Sigmoid colon (tissue), 4 donors: ENCODE measurements around the gene HES3.

Experiments
- EP300 ChIP-seq, 4 donors: sonication (generic); formaldehyde crosslinking; IDR thresholded peaks; one replicate each; pipeline ENCODE4 v1.6.1; 2017; ENCODE audit warnings: antibody characterized with exemption in 4 of 4
- POLR2A ChIP-seq, 2 donors: fragments of 450-650 bp; IDR thresholded peaks; one replicate each; pipeline ENCODE4 v1.6.1; 2016; ENCODE audit warnings: antibody characterized with exemption in 2 of 2, mild to moderate bottlenecking in 2 of 2, moderate library complexity in 2 of 2
- POLR2AphosphoS5 ChIP-seq, 4 donors: sonication (generic); formaldehyde crosslinking; IDR thresholded peaks; one replicate each; pipeline ENCODE4 v1.6.1; 2017; ENCODE audit warnings: antibody characterized with exemption in 4 of 4
- TF ChIP-seq, protein P1 (sequence below), 4 experiments: fragments of 450-650 bp in 3 of 4; fragments of 200-600 bp in 1 of 4; IDR thresholded peaks; one replicate each; pipeline ENCODE4 v1.5.1; 2016 to 2019; ENCODE audit warnings: antibody characterized with exemption in 4 of 4, mild to moderate bottlenecking in 3 of 4, moderate library complexity in 2 of 4

- TF ChIP-seq, protein P1, sequence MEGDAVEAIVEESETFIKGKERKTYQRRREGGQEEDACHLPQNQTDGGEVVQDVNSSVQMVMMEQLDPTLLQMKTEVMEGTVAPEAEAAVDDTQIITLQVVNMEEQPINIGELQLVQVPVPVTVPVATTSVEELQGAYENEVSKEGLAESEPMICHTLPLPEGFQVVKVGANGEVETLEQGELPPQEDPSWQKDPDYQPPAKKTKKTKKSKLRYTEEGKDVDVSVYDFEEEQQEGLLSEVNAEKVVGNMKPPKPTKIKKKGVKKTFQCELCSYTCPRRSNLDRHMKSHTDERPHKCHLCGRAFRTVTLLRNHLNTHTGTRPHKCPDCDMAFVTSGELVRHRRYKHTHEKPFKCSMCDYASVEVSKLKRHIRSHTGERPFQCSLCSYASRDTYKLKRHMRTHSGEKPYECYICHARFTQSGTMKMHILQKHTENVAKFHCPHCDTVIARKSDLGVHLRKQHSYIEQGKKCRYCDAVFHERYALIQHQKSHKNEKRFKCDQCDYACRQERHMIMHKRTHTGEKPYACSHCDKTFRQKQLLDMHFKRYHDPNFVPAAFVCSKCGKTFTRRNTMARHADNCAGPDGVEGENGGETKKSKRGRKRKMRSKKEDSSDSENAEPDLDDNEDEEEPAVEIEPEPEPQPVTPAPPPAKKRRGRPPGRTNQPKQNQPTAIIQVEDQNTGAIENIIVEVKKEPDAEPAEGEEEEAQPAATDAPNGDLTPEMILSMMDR (IDR thresholded peaks at IDR 0.05), result no peak
- TF ChIP-seq POLR2A (IDR thresholded peaks at IDR 0.05) (no peak), POLR2AphosphoS5 (IDR thresholded peaks at IDR 0.05) (no peak), EP300 (IDR thresholded peaks at IDR 0.05) (no peak)
Measured at GRCh38 chr1:6267686-6268322, 23.8 kb downstream of the HES3 start.
